PC-3 (cell line): ENCODE results near the gene ANKRD23. TPM values are rescaled to one million over a fixed set of nuclear protein-coding genes. Genes with fewer than 3 reads are reported as not detected.

Source experiments
- ATAC-seq: fragments of 200-7000 bp; cut with Tn5 transposase; 2 replicates; pipeline ENCODE4 v1.9.1; 2020; ENCODE audit warnings: mild to moderate bottlenecking, moderate library complexity
- BruUV-seq: library from RNA; stranded (reverse); fragments of 400-500 nt; replicated peaks from 2 replicates; lab custom pipeline; 2021; lab: Mats Ljungman, UMichigan
- CTCF ChIA-PET: fragments of 300-600 bp; sonication (Branson Sonifier 250); formaldehyde crosslinking; loops from one replicate; lab custom pipeline; 2022; ENCODE audit warnings: antibody characterized with exemption; lab: Charles Lee
- POLR2A ChIA-PET: fragments of 300-600 bp; sonication (Branson Sonifier 250); formaldehyde crosslinking; loops from one replicate; lab custom pipeline; 2022; ENCODE audit warnings: antibody characterized with exemption; ENCODE audit not compliant: unreplicated experiment; lab: Charles Lee
- DNase-seq: peaks from one replicate; pipeline ENCODE4 v3.0.0-alpha.2; 2015
- H2AFZ ChIP-seq: fragments of 300-600 bp; sonication (generic); 2 replicates; pipeline ENCODE4 v1.6.0; 2016; ENCODE audit warnings: antibody characterized with exemption, low read length
- H3F3A ChIP-seq: fragments of 300-600 bp; sonication (generic); one replicate; pipeline ENCODE4 v1.6.0; 2017; ENCODE audit warnings: antibody characterized with exemption, low read length, control low read depth, mild to moderate bottlenecking; ENCODE audit not compliant: unreplicated experiment
- H3K27ac ChIP-seq: fragments of 300-600 bp; sonication (generic); 2 replicates; pipeline ENCODE4 v1.5.1; 2016; ENCODE audit warnings: mild to moderate bottlenecking, low read length
- H3K27me3 ChIP-seq: fragments of 300-600 bp; sonication (generic); 2 replicates; pipeline ENCODE4 v1.6.1; 2016; ENCODE audit warnings: low read length, mixed read lengths
- H3K36me3 ChIP-seq: fragments of 300-600 bp; sonication (generic); 2 replicates; pipeline ENCODE4 v1.6.1; 2016; ENCODE audit warnings: low read depth, mixed run types, low read length, mixed read lengths
- H3K4me1 ChIP-seq: fragments of 300-600 bp; sonication (generic); 2 replicates; pipeline ENCODE4 v1.5.1; 2016; ENCODE audit warnings: low read length; ENCODE audit not compliant: insufficient read depth
- H3K4me2 ChIP-seq: fragments of 300-600 bp; sonication (generic); 2 replicates; pipeline ENCODE4 v1.6.0; 2016; ENCODE audit warnings: low read length
- H3K4me3 ChIP-seq: fragments of 300-600 bp; sonication (generic); 2 replicates; pipeline ENCODE4 v1.5.1; 2016; ENCODE audit warnings: mild to moderate bottlenecking, low read length, mixed read lengths
- H3K79me2 ChIP-seq: fragments of 300-600 bp; sonication (generic); 2 replicates; pipeline ENCODE4 v1.6.1; 2017; ENCODE audit warnings: low read length, mixed read lengths
- H3K9ac ChIP-seq: fragments of 300-600 bp; sonication (generic); 2 replicates; pipeline ENCODE4 v1.6.0; 2016; ENCODE audit warnings: mild to moderate bottlenecking, low read length
- H3K9me2 ChIP-seq: fragments of 300-600 bp; sonication (generic); replicated peaks from 2 replicates; pipeline ENCODE4 v1.6.1; 2016; ENCODE audit warnings: mixed run types, low read length, mixed read lengths
- H3K9me3 ChIP-seq: fragments of 300-600 bp; sonication (generic); 2 replicates; pipeline ENCODE4 v1.6.1; 2016; ENCODE audit warnings: low read length, mixed read lengths
- H4K20me1 ChIP-seq: fragments of 300-600 bp; sonication (generic); 2 replicates; pipeline ENCODE4 v1.6.1; 2016; ENCODE audit warnings: low read length, mixed read lengths
- CTCF ChIP-seq: fragments of 300-600 bp; sonication (generic); conservative IDR thresholded peaks from 2 replicates; pipeline ENCODE4 v1.5.1; 2017; ENCODE audit warnings: antibody characterized with exemption, low read depth, mild to moderate bottlenecking, low read length
- EZH2 ChIP-seq: fragments of 300-600 bp; sonication (generic); IDR thresholded peaks from one replicate; pipeline ENCODE4 v1.6.1; 2017; ENCODE audit warnings: antibody characterized with exemption, mild to moderate bottlenecking, low read length; ENCODE audit not compliant: unreplicated experiment
- EZH2phosphoT487 ChIP-seq: fragments of 300-600 bp; sonication (generic); IDR thresholded peaks from 2 replicates; pipeline ENCODE4 v1.6.1; 2018; ENCODE audit warnings: mild to moderate bottlenecking, antibody characterized with exemption, low read length, borderline replicate concordance
- intact Hi-C: fragments of 100-400 bp; cut with micrococcal nuclease; formaldehyde crosslinking; loops from 2 replicates; pipeline ENCODE4 v1.9.0; 2023
- total RNA-seq: library from RNA; depleted of rRNA; stranded (reverse); fragments of >200 nt; gene quantifications from 2 replicates; pipeline ENCODE4 v1.2.3, GENCODE V29; 2014

Gene ANKRD23
- total RNA-seq, 1 experiment from 2014 or later: 8.2 TPM

GRCh38 chr2:96819128-96819875, 24.5 kb downstream of the ANKRD23 start:
- ATAC-seq: no peak
- no peak for TF ChIP-seq EZH2phosphoT487
- no peak for TF ChIP-seq EZH2
- no peak for TF ChIP-seq CTCF
- H3K27ac ChIP-seq: no peak overlapping the region
- H3K4me2 ChIP-seq: peak overlapping the region; percentile 91; the same call in 1 of the 2 replicates
- intact Hi-C loops: loop anchor here (5.0 kb wide), 1 partner anchor 77 kb away; the partner anchor contains the start of gene LMAN2L
- H2AFZ ChIP-seq: no peak overlapping the region
- H3K79me2 ChIP-seq: peaks cover 63% of the 10 kb centered on the region
- ChIA-PET POLR2A (no interaction called here), CTCF (no interaction called here)
- no peaks in the 10 kb centered on the region for H3K9me2 ChIP-seq
- no peaks in the 10 kb centered on the region for H3K27me3 ChIP-seq
- BruUV-seq: no TSS peak
- H3K4me1 ChIP-seq: peaks cover 28% of the 10 kb centered on the region
- no peaks in the 10 kb centered on the region for H3K9me3 ChIP-seq
- DNase-seq: no peak
- no peaks in the 10 kb centered on the region for H3F3A ChIP-seq
- no peaks in the 10 kb centered on the region for H3K36me3 ChIP-seq
- H4K20me1 ChIP-seq: peaks cover 43% of the 10 kb centered on the region
- H3K4me3 ChIP-seq: no peak overlapping the region
- H3K9ac ChIP-seq: no peak overlapping the region

- BruUV-seq: TSS peak; percentile 36
- Histone ChIP-seq H3K36me3 (no peaks in the 10 kb centered on the region), H3K9ac (no peak overlapping the region), H3K9me3 (no peaks in the 10 kb centered on the region), H2AFZ (no peak overlapping the region), H4K20me1 (peaks cover 33% of the 10 kb centered on the region), H3K27ac (no peak overlapping the region), H3K9me2 (no peaks in the 10 kb centered on the region), H3K27me3 (no peaks in the 10 kb centered on the region), H3K4me2 (peak overlapping the region; percentile 91), H3K4me3 (peak overlapping the region; percentile 69), H3K79me2 (peaks cover 54% of the 10 kb centered on the region), H3K4me1 (peaks cover 18% of the 10 kb centered on the region), H3F3A (no peaks in the 10 kb centered on the region)
- intact Hi-C loops: loop anchor here (5.0 kb wide), 1 partner anchor 76 kb away; the partner anchor contains the start of gene LMAN2L
- DNase-seq (no peak), ATAC-seq (no peak)
- ChIA-PET POLR2A (no interaction called here), CTCF (no interaction called here)
- TF ChIP-seq EZH2: no peak
- TF ChIP-seq CTCF: no peak
- TF ChIP-seq EZH2phosphoT487: no peak
Measured at GRCh38 chr2:96817882-96818281, 25.9 kb downstream of the ANKRD23 start.
